M059J (cell line): ENCODE measurements around the gene FLNC. TPM values are rescaled to one million over a fixed set of nuclear protein-coding genes. Genes with fewer than 3 reads are reported as not detected.
A peak's percentile ranks its signal among the peaks of the same experiment; 100 is the strongest.

Experiments used
- DNase-seq: peaks from one replicate; pipeline ENCODE4 v3.0.0-alpha.2; 2012; ENCODE audit warnings: low read depth
- total RNA-seq: library from RNA; depleted of rRNA; stranded (reverse); fragments of >200 nt; shearing (Covaris generic); gene quantifications from 2 replicates; pipeline ENCODE4 v1.2.3, GENCODE V29; 2014; rRNA removed

The FLNC gene
- total RNA-seq, 1 experiment from 2014 or later: 150 TPM

GRCh38 chr7:128891110-128891941 lies 61.1 kb downstream of the FLNC start:
- DNase-seq: no peak

DNA sequence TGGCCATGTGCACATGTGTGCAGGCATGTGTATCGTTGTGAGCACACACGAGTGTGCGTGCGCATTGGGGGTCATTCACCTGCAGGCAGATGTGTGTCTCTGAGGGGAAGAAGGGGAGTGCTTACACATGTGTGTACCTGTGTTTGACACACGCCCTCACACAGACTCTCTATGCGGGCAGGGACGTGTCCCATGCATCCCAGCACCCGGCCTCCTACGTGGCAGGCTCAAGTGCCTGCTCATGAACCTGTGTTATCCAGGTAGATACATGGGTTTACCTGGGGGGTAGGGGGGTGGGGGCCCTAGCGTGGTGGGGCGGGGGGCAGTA lies 61.7 kb downstream of the FLNC start:
- no peak for DNase-seq

GRCh38 chr7:128892521-128893250 lies 62.5 kb downstream of the FLNC start:
- DNase-seq: no peak

DNA sequence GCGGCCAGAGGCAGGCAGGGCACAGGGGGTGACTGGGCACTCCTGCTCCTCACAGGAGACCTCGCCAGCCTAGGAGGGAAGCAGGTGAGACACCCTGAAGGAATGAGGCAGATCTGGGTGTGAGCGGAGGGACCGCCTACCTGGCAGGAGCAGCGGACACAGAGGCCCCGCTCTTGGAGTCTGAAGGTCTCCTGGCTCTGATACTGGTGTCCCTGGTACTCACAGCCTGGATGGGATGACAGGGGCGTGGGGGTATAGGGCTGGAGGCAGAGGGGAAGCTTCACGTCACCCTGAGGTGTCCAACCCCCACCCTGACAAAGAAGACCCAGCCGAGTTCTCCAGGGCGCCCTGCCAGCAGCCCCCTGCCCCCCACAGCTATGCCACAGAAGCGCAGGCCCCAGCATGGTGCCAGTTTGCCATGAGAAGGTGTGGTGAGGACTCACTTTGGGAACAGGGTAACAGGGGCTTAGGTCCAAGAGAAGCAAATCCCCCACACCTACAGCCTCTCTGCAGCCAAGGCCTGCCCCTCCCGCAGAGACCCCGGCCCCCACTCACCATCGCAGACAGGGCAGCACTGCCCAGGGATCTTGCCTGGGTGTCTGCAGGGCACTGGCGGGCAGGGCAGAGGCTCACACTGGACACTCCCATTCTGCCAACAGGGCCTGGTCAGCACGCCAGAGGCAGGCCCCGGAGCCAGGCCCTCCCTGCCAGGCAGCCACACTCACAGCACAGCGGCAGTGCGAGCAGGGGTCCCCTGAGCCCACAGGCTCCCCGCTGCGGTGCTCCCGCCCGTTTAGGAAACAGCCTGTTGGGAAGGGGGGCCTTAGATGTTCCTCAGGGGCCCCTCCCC lies 63.3 kb downstream of the FLNC start:
- DNase-seq: no peak

DNA sequence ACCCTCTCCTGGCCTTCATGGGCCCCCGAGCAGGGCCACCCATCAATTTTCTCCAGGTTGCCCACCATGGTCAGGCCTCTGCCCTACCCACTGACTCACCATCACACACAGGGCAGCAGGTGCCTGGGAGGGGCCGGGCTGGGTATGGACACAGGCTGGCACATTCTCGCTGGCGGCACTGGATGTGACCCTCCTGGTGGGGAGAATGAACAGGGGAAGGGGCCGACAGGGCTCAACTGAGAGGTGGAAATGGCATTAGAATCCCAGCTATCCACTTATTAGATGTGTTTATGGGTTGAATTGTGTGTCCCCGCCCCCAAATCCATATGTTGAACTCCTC lies 63.9 kb downstream of the FLNC start:
- DNase-seq: no peak

DNA sequence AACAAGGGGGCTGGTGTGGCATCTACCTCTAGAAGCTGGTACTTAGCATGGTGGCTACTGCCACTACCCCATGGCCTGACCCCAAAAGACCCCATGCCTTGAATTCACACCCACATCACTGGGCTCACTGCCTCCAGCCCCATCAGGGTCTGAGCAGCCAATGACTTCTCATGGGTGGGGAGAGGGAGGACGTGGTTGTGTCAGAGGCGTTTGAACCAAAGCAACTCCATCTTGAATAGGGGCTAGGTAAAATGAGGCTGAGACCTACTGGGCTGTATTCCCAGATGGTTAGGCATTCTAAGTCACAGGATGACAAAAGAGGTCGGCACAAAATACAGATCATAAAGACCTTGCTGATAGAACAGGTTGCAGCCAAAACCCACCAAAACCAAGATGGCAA lies 65.1 kb downstream of the FLNC start:
- DNase-seq: no peak

- no peak for DNase-seq
These were observed 69.2 kb downstream of the FLNC start for GRCh38 chr7:128899392-128899791.

DNA sequence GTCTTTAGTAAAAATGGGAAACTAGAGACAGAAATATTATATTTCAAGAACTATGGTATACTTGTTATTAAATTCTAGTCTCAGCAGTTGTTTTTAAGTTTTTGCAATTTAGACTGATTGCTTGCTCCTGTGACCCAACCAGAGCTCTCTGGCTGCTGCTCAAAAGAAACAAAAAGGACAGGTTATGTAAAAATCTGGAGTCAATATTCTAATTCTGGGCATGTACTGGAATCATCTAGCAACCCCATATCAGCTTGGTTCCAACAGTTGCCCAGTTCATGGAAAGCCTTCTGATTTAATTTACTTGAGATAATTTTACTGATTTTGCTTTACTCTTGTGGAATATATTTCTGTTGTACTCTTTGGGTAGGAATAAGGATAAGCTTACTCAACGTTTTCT lies 70.0 kb downstream of the FLNC start:
- no peak for DNase-seq

DNA sequence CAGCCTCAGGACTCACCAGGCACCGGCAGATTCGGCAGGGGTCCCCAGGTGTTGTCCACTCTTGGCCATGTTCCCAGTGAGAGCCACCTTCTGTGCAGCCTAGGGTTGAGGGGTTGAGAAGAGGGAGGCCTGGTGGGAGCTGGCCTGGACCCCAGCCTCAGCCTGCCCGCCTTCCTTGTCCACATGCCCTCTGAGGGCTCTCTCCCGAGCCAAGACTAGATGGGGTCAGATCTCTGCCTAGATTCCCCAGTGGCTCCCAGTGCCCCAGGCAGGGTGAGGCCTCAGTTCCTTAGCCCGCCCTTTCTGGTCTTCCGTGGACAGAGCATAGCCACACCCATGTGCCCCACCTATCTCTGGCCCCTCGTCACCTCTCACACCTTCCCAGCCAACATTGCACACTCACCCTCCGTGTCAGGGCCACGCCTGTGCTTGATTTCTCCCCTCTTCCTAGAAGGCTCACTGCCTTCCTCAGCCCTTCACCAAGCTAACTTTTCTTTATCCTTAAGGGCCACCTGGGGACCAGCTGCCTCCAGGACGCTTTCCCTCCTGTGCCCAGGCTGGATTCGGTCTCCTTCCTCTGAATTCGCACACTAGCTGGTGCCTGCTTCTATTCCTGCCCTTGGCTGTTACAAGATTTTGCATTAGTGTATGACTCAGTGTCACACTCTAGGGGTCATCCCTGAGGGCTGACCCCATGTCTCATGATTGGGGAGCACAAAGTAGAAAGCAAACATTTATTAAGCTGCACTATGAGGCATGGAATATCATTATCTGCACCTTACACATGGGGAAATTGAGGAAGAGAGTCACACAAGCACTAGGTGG lies 72.8 kb downstream of the FLNC start:
- peak; percentile 50 for DNase-seq

GRCh38 chr7:128903621-128904361 lies 73.6 kb downstream of the FLNC start:
- no peak for DNase-seq

DNA sequence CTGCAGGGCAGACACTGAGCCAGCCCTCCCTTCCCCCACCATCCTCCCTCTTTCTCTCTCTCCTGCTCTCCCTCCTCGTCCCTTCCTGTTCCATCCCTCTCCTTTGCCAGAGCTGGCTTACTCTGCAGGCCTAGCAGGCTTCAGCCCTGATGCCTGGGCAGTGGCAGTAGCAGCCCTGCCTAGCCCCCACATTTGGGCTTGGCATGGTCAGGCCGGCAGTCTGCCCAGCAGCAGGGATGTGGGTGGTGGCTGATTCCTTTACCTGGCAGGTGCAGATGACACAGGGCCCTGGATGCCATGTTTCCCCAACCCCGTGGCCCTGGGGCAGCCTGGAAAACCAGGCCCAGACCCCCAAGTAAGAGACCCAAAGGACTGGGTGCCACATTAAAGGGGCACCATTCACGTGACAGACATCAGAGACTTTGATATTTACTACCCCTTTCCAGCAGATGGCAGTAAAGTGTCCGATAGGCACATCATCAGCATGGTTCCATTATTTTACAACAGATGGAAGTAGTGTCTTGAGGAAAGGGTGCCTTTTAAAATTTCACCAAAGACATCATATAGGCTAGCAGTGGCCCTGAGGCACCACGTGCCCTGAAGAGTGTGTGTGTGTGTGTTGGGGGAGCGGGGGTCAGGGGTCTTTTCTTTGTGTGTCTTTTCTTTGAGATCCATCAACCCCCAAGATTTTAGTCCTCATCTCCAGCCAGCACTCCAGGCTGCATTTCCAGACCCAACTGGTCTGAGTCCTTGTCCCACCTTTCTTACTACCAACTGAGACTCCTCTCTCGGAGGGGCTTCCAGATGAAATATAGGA lies 74.4 kb downstream of the FLNC start:
- DNase-seq: peak; percentile 62

- no peak for DNase-seq
These were observed 76.0 kb downstream of the FLNC start for GRCh38 chr7:128906001-128906765.

DNA sequence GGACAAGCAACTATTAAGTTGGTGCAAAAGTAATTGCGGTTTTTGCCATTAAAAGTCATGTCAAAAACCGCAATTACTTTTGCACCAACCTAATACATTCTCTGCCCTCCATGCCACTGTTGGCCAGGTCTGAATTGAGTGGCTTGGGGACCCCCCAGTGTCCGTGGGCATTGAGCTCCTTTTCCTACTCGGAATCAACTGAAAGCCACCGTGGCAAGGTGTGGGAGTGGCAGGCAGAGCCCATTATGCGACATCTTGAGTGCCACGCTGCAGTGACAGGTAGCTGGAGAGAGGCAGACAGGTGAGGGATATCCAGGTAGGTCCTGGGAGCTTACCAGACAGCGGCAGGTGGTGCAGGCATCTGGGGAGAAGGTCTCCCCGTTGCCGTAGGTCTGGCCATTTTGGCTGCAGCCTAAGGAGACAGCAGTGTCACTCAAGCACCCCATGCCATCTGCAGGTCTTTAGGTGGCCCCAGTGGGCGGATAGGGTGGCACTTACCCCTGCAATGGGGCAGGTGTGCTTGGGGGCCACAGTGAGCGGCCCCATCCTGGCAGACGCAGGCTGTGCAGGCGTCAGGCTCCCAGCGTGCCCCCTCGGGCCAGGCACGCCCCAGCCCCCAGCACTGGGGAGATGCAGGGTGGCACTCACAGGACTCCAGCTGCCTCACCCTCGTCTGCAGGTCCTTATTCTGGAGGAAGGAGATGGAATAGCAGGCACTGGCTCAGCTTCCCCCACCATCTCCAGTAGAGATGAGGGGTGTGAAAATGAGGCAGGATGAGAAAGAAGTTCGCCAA lies 76.8 kb downstream of the FLNC start:
- DNase-seq: no peak

Other genes starting within 250 kb of the FLNC start
- gene GARIN1A, start 158.1 kb upstream of the FLNC start, total RNA-seq: 0.02 and 0.07 TPM in 2 replicates
- 571 and 729 TPM in 2 replicates for gene CALU, start 91.0 kb upstream of the FLNC start, total RNA-seq
- not detected in 2 replicates for gene OPN1SW, start 54.6 kb upstream of the FLNC start, total RNA-seq
- gene CCDC136, start 38.4 kb upstream of the FLNC start, total RNA-seq: 0.74 and 5.7 TPM in 2 replicates
- gene ATP6V1F, start 32.5 kb downstream of the FLNC start, total RNA-seq: 160 TPM in 2 replicates
- gene KCP, start 80.3 kb downstream of the FLNC start, total RNA-seq: not detected in 2 replicates
- gene IRF5, start 107.5 kb downstream of the FLNC start, total RNA-seq: 0.64 and 1.8 TPM in 2 replicates
- gene TNPO3, start 224.7 kb downstream of the FLNC start, total RNA-seq: 48.1 and 70.7 TPM in 2 replicates